Stimulated activated CD4-positive, alpha-beta T cell treated with anti-CD3 and anti-CD28 coated beads, Interleukin-2, amount 100 ng/mL, for 24 hours (primary cell): ENCODE results near the gene PLPP2.
"Not testable (repeated sequence)": the region's sequence is repeated elsewhere in the genome, so short reads cannot be mapped to it uniquely, and the experiment has no call there.

Source experiments
- DNase-seq, 2 donors: peaks; one replicate each; pipeline ENCODE4 v3.0.0-alpha.2; 2020

Gene PLPP2

GRCh38 chr19:262125-262524 is 29.1 kb downstream of the PLPP2 start:
- DNase-seq = no peak

GRCh38 chr19:256804-257203 is 34.4 kb downstream of the PLPP2 start:
- not testable (repeated sequence) for DNase-seq

- DNase-seq = not testable (repeated sequence)
These were observed 38.6 kb downstream of the PLPP2 start for GRCh38 chr19:252421-253186.

- DNase-seq = no peak
These were observed 44.7 kb downstream of the PLPP2 start for GRCh38 chr19:246551-246950.

GRCh38 chr19:245900-246299 is 45.3 kb downstream of the PLPP2 start:
- not testable (repeated sequence) for DNase-seq

GRCh38 chr19:245457-245856 is 45.7 kb downstream of the PLPP2 start:
- DNase-seq = no peak
